GM19035 (cell line): ENCODE measurements around the gene KIF1B.
"Not testable (repeated sequence)": the region's sequence is repeated elsewhere in the genome, so short reads cannot be mapped to it uniquely, and the experiment has no call there.

Experiments used
- ATAC-seq: cut with Tn5 transposase; IDR thresholded peaks from one replicate; pipeline ENCODE4 v1.9.1; 2021; ENCODE audit not compliant: unreplicated experiment

Gene KIF1B

DNA sequence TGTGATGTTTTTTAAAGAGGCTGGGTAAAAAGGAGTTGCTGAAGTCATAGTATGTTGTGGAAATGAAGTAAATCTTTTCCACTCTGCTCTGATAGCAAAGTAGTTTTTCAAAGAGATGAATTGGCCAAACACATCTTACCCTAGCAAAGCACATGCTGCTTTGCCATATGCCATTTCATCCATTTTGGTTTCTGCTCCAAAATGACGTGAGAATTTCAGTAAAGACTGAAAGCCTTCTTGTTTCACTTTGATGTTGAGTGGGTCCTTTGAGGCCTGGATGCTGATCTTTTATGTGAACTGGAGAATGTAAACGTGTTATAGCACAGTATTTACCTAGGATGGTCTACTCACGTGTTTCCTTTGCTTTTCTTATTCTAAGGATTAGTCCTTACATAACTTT, 115.2 kb downstream of the KIF1B start:
- ATAC-seq = no peak

DNA sequence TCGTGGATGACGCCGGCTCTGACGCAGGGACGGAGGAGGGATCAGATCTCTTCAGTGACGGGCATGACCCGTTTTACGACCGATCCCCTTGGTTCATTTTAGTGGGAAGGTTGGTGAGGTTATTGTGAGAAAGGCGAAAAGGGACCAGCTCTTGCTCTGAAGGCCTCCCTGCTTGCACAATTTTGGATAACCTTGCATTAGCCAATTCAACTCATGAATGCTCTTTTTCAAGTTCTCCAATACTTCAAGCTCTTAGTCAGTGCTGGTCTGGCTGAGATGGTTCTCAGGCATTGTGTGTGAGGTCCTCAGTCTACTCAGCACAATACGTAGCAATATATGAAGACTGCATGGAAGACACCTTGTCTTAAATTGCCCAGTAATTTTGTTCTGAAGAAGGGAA, 115.9 kb downstream of the KIF1B start:
- no peak for ATAC-seq

DNA sequence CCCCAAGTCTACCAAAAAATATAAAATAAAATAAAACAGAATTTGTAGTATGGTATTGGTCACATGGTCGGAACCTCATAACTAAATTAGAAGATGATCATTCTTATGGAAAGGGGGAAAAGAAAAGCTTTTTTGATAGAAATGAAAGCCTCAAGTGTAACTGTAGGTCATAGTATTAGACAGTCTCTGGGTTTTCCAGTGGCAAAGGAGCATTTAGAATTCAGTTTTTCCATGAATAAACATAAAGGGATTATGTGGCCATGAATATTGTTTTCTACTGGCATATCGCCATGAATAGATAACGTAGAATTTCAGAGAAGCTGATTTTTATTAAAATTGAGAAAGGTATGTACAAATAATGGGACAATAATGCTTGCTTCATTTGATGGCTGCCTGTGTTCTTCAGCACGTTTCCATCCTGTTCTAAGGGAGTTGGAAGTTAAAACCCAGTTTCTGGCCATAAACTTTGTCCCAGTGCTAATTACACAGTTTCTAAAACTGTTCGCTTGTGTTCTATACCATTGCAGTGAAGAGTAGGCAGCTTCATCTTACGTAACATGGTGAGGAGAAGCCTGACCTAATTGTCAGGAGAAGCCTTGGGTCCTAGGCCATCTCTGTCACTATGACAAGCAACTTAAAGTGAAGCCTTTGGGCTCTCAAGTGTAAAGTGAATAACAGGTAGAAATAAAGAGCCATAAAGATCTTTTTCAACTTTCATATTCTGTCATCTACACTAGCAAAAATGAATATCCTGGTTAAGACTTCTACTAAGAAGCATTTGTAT, 118.0 kb downstream of the KIF1B start:
- no peak for ATAC-seq

DNA sequence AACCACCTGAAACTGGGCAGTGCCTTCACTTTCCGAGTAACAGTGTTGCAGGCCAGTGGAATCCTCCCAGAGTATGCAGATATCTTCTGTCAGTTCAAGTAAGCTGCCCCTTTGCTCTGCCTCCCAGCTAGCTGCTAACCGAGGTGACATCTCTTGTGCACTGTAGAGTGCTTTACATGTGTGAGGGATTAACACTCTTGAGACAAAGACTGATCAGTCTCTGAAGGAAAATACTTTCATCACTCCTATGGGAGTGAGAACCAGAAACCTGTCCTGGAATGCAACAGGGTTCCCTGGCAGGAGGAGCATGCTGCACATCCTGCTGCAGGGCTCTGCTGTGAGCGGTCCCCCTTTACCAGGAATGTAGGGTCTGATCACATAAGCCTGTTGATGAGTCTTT, 127.1 kb downstream of the KIF1B start:
- no peak for ATAC-seq

DNA sequence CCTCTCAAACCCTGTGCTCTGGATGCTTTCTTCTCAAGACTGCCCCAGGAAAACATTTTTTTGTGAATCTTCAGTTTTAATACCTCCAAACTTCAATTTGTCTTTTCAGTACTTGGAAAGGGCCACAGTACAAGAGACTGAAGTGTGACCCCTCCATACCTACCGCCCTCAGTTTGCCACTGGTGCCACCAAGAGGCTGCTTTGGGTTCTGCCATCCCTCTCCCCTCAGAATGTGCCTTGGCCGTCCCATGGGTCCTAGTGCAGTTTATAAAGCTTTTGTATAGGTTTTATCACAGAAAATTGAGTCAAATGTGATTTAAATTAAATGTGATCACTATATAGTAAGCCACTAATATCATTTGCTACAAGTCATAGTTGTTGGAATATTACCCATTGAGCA, 127.7 kb downstream of the KIF1B start:
- no peak for ATAC-seq

DNA sequence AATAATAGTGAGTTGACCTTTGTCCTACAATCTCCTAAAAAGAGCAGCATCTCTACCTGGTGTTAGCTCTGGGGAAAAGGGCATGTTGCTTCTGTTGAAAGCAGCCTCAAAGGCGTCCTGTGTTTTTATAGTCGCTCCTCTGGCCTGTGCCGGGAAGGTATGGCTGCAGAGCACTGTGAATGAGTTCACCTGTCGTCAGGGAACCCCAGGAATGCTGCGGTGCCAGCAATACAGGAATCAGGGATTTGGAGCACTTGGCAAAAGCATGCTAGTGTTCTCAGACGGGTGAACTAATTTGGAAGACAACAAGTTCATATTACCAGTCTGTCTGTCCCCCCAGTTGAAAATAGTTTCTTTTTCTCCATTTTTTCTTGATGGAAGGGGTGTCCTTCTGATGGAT, 128.2 kb downstream of the KIF1B start:
- ATAC-seq = no peak

DNA sequence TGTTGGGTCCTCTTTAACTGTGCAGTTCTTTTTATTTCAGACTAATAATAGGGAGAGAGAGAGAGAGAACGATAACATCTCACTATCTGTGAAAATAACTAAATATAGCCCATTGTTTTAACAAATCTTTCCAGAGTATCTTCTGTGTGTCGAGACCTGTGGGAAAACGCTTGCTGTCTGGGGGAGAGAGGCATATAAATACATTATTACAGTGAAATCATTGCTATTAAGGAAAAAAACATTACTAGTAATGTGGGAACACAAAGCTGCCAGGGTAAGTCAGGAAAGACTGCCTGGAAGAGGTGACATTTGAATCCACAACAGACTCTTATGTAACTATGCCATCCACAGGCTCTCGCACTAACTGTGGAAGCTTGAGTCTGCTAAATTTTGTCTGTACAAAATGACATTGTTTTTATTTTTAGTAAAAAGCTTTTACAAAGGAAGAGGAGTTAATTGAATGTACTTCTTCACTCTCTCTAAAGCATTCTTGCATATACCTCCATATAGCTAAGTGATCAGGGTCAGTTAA, 128.7 kb downstream of the KIF1B start:
- no peak for ATAC-seq

DNA sequence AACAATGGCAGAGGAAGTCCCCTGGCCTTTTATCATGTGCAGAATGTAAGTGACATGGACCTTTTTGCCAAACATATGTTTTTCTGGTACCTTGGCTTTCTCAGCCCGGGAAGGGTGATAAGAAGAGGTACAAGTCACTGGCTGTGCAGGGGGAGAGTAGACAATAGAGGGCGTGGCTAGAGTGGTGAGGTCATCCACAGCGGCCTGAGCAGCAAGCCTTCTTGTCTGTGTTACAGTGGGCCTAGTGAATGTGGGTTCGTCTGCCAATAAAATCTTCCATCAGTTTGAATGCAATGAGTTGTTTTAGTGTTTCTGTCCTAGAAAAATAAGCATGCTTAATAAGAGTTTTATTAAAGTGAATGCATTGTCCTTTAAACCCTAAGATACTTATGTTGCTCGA, 129.4 kb downstream of the KIF1B start:
- no peak for ATAC-seq

DNA sequence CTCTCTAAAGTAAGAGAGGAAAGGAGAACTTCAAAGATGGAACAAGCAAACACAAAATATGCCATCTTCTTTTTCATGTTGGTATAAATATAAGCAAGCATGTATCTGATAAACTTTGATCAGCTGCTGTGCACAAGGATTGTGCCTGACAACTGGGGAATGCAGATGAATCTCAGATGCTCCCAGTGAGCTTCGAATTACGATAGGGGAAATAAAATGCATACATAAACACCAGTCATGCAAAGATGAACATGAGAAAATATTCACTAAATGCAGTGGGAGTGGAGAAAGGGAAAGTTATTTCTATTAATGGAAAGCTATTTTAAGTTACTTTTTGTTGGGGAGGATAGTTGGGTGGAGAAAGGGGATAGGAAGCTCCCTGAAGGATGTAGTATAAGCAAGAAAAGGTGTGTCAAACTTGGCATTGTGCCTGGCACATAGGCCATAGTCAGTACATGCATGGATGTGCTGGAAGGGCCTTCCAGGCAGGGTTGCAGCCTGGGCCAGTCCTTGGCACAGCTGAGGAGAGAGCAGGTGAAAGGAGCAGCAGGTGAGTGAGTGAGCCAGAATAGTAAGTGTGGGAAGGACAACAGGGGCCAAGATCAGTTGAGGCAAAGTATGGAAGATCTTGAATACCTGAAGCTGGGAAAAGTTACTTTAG, 130.7 kb downstream of the KIF1B start:
- no peak for ATAC-seq

DNA sequence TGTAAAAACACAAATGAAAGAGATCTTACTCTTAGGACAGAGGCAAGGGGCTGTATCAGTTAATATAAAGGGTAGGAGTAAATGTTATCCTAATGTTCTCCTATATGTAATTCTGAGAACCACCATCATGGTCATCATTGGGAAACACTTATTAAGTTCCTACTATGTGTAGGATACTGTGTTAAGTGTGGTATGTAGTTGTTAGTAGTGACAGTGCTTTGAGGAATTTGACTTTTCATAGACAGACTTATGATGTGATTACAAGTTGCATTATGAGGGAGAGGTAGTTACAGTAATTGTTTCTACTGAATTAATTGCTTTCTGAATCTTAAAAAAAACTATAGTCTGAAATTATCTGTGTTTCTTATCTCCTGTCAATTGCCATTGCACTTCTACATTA, 136.7 kb downstream of the KIF1B start:
- ATAC-seq = no peak

DNA sequence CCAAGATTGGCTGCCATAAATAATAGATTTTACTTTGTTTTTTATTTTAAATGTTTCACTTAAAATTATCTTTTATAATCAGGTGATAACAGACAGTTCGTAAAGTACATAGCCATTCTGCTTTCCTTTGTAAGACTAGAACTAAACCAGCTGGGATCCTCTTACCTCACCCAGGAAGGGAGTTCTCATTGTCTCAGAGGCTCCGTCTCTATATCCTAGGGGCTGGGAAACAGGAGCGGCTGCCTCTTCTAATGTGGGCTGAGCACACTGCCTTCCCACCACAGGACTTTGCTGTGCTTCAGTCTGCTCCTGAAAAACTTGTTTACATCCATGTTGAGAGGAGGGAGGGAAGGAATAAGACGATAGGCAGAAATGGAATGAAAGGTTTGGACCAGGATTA, 142.9 kb downstream of the KIF1B start:
- ATAC-seq = no peak

DNA sequence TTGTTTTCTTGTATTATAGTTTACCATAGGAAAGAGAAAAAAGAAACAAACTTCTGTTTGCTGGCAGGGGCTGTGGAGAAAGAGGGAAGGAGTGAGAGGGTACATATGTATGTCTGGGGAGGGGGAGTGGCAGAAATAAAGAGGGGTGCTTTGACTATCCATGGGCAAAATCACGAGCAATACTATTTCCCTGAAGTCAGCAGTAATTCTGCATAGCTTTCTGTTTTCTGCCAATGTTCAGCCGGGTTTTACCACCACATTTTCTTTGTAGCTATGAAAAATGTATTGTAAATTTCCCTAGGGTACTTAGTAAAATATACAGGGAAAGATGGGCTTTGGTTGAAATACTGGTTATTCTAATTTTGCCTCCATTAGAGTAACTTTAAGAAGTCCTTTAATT, 143.3 kb downstream of the KIF1B start:
- ATAC-seq = no peak

DNA sequence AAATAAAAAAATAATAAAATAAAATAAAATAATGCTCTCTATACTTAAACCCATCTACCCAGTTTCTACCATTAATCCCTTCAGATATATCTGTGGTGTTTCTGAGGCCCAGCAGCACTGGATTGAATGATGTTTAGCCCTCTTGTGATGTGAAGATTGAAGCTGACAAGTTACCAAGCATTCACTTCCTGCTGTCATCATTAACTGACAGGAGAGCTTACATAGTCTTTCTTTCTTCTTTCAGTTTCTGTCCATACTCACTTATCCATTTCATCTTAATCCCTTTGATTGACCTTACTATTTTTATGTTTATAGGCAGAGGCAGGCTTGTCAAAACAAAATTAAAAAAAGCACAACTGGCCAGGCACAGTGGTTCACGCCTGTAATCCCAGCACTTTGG, 149.7 kb downstream of the KIF1B start:
- ATAC-seq = no peak

DNA sequence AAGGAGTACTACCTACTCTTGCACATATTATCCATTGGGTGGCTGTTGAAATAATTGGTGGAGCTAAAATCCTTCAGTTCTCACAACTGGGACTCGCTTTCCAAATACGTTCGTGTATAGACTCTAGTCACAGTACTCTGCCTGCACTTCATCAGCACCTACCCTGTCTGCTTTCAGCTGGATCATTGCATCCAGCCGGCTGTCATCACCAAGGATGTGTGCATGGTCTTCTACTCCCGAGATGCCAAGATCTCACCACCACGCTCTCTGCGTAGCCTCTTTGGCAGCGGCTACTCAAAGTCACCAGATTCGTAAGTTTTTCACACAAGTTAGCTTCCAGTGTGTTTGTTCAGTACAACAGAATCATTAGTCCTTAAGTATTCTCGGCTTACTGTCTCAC, 151.1 kb downstream of the KIF1B start:
- no peak for ATAC-seq

DNA sequence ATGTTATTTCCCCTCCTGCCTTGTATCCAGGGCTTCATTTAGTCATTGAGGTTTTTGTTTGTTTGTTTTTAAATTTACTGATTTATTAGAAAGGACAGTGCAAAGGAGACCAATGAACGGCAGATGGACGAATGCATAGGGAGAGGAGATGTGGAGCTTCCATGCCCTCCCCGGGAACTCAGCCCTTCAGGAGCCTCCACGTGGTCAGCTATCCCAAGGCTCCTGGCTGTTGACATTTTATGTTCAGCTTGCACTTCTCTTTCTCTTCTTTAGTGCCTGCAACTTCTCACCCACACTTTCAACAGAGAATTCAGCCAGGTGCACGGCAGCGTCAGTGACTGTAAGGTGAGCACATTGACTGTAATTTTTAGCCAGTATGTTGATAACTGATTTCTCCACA, 157.8 kb downstream of the KIF1B start:
- ATAC-seq = no peak

DNA sequence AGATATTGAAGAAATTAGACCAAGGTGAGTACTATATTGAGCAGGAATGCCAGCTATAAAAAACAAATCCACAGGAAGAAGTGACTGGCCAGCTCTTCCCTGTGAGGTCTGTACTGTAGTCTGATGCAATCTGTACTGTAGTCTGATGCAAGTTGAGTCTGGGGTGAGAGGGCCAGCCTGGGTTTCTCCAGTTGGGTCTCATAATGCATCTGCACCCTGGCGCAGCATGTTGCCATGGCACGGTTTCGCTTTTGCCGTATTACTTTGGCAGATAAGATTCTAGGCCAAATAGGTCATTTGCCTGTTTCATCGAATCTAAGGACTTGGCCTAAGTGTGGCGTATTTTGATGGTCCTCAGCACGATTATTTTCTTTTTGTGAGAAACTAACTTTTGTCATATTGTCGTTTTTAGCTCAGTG, 164.1 kb downstream of the KIF1B start:
- no peak for ATAC-seq

DNA sequence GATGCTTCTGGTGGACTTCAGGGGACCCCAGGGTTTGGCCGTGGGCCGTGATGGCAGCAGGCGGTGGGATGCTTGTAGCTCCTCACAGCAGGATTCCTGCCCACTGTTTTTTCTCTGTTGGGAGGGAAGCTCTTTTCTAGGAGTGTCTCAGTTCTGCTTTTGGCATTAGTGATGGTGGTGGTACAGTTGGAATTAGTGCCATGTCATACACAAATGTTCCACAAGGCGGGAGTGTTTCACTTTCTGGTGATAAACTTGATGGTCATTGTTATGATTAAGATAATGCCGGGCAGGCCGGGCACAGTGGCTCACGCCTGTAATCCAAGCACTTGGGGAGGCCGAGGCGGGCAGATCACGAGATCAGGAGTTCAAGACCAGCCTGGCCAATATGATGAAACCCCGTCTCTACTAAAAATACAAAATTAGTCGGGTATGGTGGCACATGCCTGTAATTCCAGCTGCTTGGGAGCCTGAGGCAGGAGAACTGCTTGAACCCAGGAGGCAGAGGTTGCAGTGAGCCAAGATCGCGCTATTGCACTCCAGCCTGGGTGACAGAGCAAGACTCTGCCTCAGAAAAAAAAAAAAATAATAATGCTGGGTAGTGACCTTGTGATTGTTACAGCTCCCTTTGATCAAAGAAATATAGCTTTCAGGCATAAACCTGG, 167.1 kb downstream of the KIF1B start:
- not testable (repeated sequence) for ATAC-seq

DNA sequence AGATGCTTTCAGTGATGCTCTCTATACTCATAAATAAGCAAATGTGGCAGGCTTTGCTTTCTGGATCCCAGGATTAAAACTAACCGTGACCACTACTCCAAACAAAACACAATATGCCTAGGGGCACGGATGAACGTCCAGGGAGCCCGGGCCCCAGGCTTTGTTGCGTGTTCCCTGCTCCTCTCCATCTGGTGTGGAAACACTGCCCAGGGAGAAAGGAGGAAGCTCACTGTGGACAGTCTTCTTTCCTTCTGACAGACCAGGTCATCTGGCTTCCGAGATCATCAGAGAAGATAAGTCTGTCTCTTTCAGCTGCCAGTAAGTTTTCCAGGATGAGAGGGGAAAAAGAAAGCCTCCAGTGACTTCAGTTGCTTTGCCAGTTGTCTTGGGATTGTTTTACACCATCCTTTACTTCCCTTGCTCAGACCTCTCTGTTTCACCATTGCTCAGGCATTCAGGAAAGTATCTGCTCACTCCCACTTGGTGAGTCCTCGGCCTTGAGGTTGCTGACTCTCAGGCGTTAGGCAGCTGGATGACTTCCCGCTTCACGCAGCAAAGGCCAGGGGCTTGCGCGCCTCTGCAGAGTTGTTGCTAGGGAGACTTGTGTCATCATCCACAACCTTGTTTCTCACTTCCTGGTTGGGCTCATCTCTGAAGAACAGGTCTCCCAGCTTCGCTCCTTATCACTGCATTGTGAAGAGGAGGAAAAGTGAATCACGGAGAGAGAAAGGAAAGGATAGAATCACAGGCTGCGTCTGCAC, 167.9 kb downstream of the KIF1B start:
- ATAC-seq = no peak

DNA sequence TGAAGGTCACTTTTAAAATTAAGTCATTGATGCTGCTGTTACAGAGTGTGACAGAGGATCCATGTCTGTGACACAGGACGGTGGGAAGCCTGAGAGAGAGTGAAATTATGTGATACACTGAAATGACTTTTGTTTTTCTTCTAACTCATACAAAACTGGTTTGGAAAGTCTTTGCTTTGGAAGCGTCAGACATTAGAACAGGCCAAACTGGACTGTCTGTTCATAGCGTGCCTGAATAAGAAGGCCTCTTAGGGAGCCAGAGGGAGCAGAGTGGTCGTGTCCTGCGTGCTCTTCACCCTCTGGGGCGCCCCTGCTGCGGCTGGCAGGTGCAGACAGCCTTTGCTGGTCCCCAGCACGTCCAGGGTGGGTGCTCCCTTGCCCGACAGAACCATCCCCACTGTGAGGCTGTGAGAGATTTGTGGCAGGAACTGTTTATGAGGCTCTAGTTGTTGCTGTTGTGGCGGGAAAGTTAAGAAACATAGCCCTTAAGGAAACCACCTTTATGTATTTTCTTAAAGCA, 168.8 kb downstream of the KIF1B start:
- no peak for ATAC-seq

DNA sequence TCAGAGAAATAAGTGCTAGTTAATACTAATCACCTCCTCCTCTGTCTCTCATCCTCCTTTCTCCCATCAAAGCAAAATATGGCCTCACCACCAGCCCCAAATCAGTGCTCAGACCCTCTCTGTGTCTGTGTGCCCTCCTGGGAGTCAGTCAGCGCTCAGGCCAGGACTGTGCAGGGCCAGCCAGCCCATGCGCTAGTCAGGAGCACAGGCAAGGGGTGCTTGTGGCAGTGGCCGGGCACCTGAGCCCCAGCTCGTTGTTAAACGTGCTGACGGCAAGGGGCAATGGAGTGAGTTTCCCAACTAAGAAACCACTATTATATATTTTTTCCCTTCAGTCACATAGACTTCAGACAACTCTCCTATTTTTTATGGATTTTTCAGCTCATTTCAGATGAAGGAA, 169.3 kb downstream of the KIF1B start:
- ATAC-seq = no peak
